A549 treated with GW870086 at 1 μM for 4 hours (cell line): ENCODE measurements around the gene PPP4R4. TPM values are rescaled to one million over a fixed set of nuclear protein-coding genes. Genes with fewer than 3 reads are reported as not detected.

Source experiments
- total RNA-seq: library from RNA; stranded (reverse); fragments of 200-300 nt; extraction: Qiagen RNA extraction; gene quantifications from 5 replicates; pipeline ENCODE4 v1.2.3, GENCODE V29; 2022; ENCODE audit warnings: low read depth

PPP4R4 gene
- total RNA-seq, result 0.22 to 0.51 TPM (median 0.38 TPM) in 5 replicates

GRCh38 chr14:94173885-94174603 lies at the start of gene PPP4R4:
Gene PPP4R4 (plus strand): TSS chr14:94174322. CDS start chr14:94174466, 144 bp downstream.

GRCh38 chr14:94129111-94129757 lies 44.9 kb upstream of the PPP4R4 start, which contains the start of gene IFI27L2:
Gene IFI27L2 (minus strand): TSS chr14:94129604. CDS start chr14:94129564, 40 bp downstream.

GRCh38 chr14:94292872-94293577 lies 118.9 kb downstream of the PPP4R4 start, which contains the start of gene SERPINA10:
Gene SERPINA10 (minus strand): TSS chr14:94293268. CDS start chr14:94290593, 2,675 bp downstream.

GRCh38 chr14:94322648-94323570 lies 148.8 kb downstream of the PPP4R4 start, which contains the start of gene SERPINA6:
Gene SERPINA6 (minus strand): TSS chr14:94323336. CDS start chr14:94314648, 8,688 bp downstream.

Other genes with a start within 250 kb of the PPP4R4 start
- gene FAM181A, start 247.0 kb upstream of the PPP4R4 start, total RNA-seq, result not detected in 5 replicates
- 0.65 to 1.7 TPM (median 0.75 TPM) in 5 replicates for gene ASB2, start 197.8 kb upstream of the PPP4R4 start, total RNA-seq
- gene CCDC197, start 177.0 kb upstream of the PPP4R4 start, total RNA-seq, result not detected in 5 replicates
- gene OTUB2, start 148.0 kb upstream of the PPP4R4 start, total RNA-seq, result 3.5 to 4.9 TPM (median 3.7 TPM) in 5 replicates
- 155 to 183 TPM (median 177 TPM) in 5 replicates for gene DDX24, start 93.1 kb upstream of the PPP4R4 start, total RNA-seq
- gene IFI27L1, start 93.0 kb upstream of the PPP4R4 start, total RNA-seq, result 18.3 to 22.4 TPM (median 20.2 TPM) in 5 replicates
- 0.47 to 2.4 TPM (median 1.8 TPM) in 5 replicates for gene IFI27, start 63.6 kb upstream of the PPP4R4 start, total RNA-seq
- 53.9 to 68.4 TPM (median 56.1 TPM) in 5 replicates for gene IFI27L2, start 44.7 kb upstream of the PPP4R4 start, total RNA-seq
- 0.03 TPM in 1 of 5 replicates, not detected in the others for gene SERPINA10, start 118.9 kb downstream of the PPP4R4 start, total RNA-seq
- gene SERPINA6, start 149.0 kb downstream of the PPP4R4 start, total RNA-seq, result 0.93 to 1.5 TPM (median 1.2 TPM) in 5 replicates
- gene SERPINA2, start 192.4 kb downstream of the PPP4R4 start, total RNA-seq, result not detected in 5 replicates
- 1.1 to 3.1 TPM (median 1.8 TPM) in 5 replicates for gene SERPINA1, start 214.3 kb downstream of the PPP4R4 start, total RNA-seq